ENCODE measurements around the gene RACGAP1.
A peak's percentile ranks its signal among the peaks of the same experiment; 100 is the strongest.

The RACGAP1 gene

GRCh38 chr12:50025187-50026059, at the start of gene RACGAP1:
TSS of gene RACGAP1 (minus strand) at chr12:50025494. CDS start at chr12:50016715, 8,779 bp downstream.
- peak; percentile 99 for DNase-seq (ENCODE audit: low spot score)

- DNase-seq (ENCODE audit: low spot score) = no peak
Observed at GRCh38 chr12:50073712-50074111, 48.4 kb upstream of the RACGAP1 start.

GRCh38 chr12:50073206-50073605, 47.9 kb upstream of the RACGAP1 start:
- DNase-seq (ENCODE audit: low spot score) = no peak

GRCh38 chr12:50072198-50072907, 47.1 kb upstream of the RACGAP1 start:
- DNase-seq (ENCODE audit: low spot score) = no peak

GRCh38 chr12:50070314-50071060, 45.2 kb upstream of the RACGAP1 start:
- DNase-seq (ENCODE audit: low spot score) = peak; percentile 81

- no peak for DNase-seq (ENCODE audit: low spot score)
Observed at GRCh38 chr12:50069539-50069938, 44.2 kb upstream of the RACGAP1 start.

GRCh38 chr12:50069069-50069468, 43.8 kb upstream of the RACGAP1 start:
- no peak for DNase-seq (ENCODE audit: low spot score)

GRCh38 chr12:50066402-50066801, 41.1 kb upstream of the RACGAP1 start:
- DNase-seq (ENCODE audit: low spot score) = no peak

GRCh38 chr12:50065726-50066310, 40.5 kb upstream of the RACGAP1 start:
- no peak for DNase-seq (ENCODE audit: low spot score)

GRCh38 chr12:50062728-50063460, 37.6 kb upstream of the RACGAP1 start:
- no peak for DNase-seq (ENCODE audit: low spot score)

- DNase-seq (ENCODE audit: low spot score) = no peak
Observed at GRCh38 chr12:50061946-50062686, 36.8 kb upstream of the RACGAP1 start.

GRCh38 chr12:50061171-50061570, 35.9 kb upstream of the RACGAP1 start:
- no peak for DNase-seq (ENCODE audit: low spot score)

- DNase-seq (ENCODE audit: low spot score) = no peak
Observed at GRCh38 chr12:50060120-50060468, 34.8 kb upstream of the RACGAP1 start.

- DNase-seq (ENCODE audit: low spot score) = no peak
Observed at GRCh38 chr12:50059440-50060119, 34.3 kb upstream of the RACGAP1 start.

- DNase-seq (ENCODE audit: low spot score) = no peak
Observed at GRCh38 chr12:50058743-50059312, 33.5 kb upstream of the RACGAP1 start.

- DNase-seq (ENCODE audit: low spot score) = no peak
Observed at GRCh38 chr12:50057896-50058670, 32.8 kb upstream of the RACGAP1 start.

GRCh38 chr12:50057000-50057841, 31.9 kb upstream of the RACGAP1 start, which contains the start of gene ASIC1:
TSS of gene ASIC1 (plus strand) at chr12:50057596. CDS start at chr12:50058767, 1,171 bp downstream.
- DNase-seq (ENCODE audit: low spot score) = no peak

GRCh38 chr12:50056639-50056976, 31.3 kb upstream of the RACGAP1 start:
- no peak for DNase-seq (ENCODE audit: low spot score)

Data from hematopoietic multipotent progenitor cell treated with erythropoietin and hydrocortisone succinate and interleukin-3 and kit ligand, for 17 days (in vitro differentiated cells).